Peyer's patch (tissue), 4 donors: ENCODE measurements around the gene ZNF70.

Source experiments
- POLR2A ChIP-seq, 2 donors: fragments of 450-650 bp; IDR thresholded peaks; one replicate each; pipeline ENCODE4 v1.5.1; 2017; ENCODE audit warnings: antibody characterized with exemption in 2 of 2, mild to moderate bottlenecking in 2 of 2, moderate library complexity in 2 of 2
- TF ChIP-seq, protein P1 (sequence below), 6 experiments: fragments of 450-650 bp in 4 of 6; fragments of 200-600 bp in 2 of 6; sonication (generic) in 1 of 6; IDR thresholded peaks; one replicate each; pipeline ENCODE4 v1.5.1; 2017 to 2019; ENCODE audit warnings: antibody characterized with exemption in 6 of 6, mild to moderate bottlenecking in 3 of 6, moderate library complexity in 1 of 6

DNA sequence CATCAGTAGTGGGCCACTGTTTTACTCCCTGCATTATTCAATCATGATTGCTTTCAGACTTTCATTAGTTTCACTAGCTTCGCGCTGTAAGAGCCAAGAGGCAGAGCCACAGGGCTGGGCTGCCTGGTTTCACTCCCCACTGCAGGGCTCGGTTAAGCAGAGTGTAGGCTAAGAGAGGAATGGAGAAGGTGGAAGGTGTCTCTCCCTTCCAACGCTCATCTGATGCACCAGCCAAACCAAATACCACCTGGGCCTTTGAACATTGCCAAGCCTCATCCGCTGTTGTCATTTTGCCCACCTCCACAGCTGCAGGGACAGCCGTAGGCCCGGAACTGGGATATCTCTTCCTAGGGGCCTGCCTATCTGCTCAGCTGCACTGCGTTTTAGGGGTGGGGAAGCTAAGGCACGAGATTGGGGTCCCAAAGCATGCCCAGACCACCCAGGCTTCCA, 35.4 kb upstream of the ZNF70 start:
- TF ChIP-seq, protein P1, sequence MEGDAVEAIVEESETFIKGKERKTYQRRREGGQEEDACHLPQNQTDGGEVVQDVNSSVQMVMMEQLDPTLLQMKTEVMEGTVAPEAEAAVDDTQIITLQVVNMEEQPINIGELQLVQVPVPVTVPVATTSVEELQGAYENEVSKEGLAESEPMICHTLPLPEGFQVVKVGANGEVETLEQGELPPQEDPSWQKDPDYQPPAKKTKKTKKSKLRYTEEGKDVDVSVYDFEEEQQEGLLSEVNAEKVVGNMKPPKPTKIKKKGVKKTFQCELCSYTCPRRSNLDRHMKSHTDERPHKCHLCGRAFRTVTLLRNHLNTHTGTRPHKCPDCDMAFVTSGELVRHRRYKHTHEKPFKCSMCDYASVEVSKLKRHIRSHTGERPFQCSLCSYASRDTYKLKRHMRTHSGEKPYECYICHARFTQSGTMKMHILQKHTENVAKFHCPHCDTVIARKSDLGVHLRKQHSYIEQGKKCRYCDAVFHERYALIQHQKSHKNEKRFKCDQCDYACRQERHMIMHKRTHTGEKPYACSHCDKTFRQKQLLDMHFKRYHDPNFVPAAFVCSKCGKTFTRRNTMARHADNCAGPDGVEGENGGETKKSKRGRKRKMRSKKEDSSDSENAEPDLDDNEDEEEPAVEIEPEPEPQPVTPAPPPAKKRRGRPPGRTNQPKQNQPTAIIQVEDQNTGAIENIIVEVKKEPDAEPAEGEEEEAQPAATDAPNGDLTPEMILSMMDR (IDR thresholded peaks at IDR 0.05) = no peak
- no peak for TF ChIP-seq POLR2A (IDR thresholded peaks at IDR 0.05)
